ENCODE data around the gene DNAI1. TPM values are rescaled to one million over a fixed set of nuclear protein-coding genes. Genes with fewer than 3 reads are reported as not detected.
A peak's percentile ranks its signal among the peaks of the same experiment; 100 is the strongest.
"Not testable (repeated sequence)": the region's sequence is repeated elsewhere in the genome, so short reads cannot be mapped to it uniquely, and the experiment has no call there.

The DNAI1 gene
- total RNA-seq, 2 donors from 2014 or later, result not detected

DNA sequence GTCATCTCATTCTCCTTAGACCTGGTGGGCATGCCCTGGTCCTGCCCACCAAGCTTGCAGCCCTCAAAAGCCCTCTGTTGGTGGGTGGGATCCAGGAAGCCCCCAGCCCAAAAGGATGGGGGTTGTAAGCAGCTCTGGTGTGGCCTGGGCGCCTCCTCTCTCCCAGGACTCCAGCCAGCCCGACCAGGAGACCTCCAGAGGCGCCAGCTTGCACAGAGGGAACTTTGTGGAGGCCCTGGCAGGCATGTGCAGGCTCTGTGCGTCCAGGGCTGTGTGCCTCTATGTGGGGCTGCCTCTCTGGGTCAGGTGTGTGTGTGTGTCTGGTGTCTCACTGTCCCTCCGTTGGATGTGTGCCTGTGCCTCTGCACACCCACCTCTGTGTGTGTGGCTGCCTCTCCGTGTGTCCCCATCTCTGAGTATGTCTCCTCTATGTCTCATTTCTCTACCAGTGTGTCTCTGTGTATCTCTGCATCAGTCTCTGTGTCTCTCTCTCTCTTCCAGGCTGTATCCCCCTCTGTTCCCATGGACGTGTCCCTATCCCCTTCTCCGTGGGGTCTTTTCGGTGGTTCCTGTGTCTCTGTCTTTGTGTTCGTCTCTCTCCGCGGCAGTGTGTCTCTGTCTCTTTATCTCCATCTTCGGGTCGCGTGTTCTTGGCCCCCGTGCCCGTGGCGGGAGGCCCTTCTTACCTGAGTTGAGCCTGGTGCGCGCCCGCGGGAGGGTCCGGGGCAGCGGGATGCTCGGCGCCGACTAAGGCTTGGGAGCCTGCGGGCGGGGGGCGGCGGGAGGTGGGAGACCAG is 63.7 kb downstream of the DNAI1 start:
- Histone ChIP-seq H3K9ac (ENCODE audit: low read depth in 2 of 2, low read length in 2 of 2) (peak overlapping the region; percentile 48 to 70), H3K36me3 (no peaks in the 10 kb centered on the region), H3K9me3 (no peaks in the 10 kb centered on the region), H3K4me3 (peak overlapping the region; percentile 25), H3K27me3 (no peaks in the 10 kb centered on the region), H3K4me1 (peaks cover 3% of the 10 kb centered on the region), H3K27ac (no peak overlapping the region)
- TF ChIP-seq, protein P1, sequence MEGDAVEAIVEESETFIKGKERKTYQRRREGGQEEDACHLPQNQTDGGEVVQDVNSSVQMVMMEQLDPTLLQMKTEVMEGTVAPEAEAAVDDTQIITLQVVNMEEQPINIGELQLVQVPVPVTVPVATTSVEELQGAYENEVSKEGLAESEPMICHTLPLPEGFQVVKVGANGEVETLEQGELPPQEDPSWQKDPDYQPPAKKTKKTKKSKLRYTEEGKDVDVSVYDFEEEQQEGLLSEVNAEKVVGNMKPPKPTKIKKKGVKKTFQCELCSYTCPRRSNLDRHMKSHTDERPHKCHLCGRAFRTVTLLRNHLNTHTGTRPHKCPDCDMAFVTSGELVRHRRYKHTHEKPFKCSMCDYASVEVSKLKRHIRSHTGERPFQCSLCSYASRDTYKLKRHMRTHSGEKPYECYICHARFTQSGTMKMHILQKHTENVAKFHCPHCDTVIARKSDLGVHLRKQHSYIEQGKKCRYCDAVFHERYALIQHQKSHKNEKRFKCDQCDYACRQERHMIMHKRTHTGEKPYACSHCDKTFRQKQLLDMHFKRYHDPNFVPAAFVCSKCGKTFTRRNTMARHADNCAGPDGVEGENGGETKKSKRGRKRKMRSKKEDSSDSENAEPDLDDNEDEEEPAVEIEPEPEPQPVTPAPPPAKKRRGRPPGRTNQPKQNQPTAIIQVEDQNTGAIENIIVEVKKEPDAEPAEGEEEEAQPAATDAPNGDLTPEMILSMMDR (IDR thresholded peaks at IDR 0.05), result no peak
- intact Hi-C loops (cut with DNase I), result no loop called here
- no peak for DNase-seq

GRCh38 chr9:34522971-34523797 is 64.6 kb downstream of the DNAI1 start, which contains the start of gene ENHO:
ENHO (minus strand) TSS chr9:34522990; CDS start chr9:34521695, 1,295 bp downstream.
- peak within 1 kb of the TSS; percentile 56 to 70 for H3K9ac ChIP-seq (ENCODE audit: low read depth in 2 of 2, low read length in 2 of 2)
- H3K4me3 ChIP-seq, result peak within 1 kb of the TSS; percentile 25
- H3K36me3 ChIP-seq, result no peaks in the 10 kb centered on the region
- intact Hi-C loops (cut with DNase I), result no loop called here
- TF ChIP-seq, protein P1 (IDR thresholded peaks at IDR 0.05), result no peak
- no peak within 1 kb of the TSS for H3K27ac ChIP-seq
- H3K4me1 ChIP-seq, result peaks cover 3% of the 10 kb centered on the region
- peak; percentile 87 for DNase-seq
- no peaks in the 10 kb centered on the region for H3K9me3 ChIP-seq
- no peaks in the 10 kb centered on the region for H3K27me3 ChIP-seq

- Histone ChIP-seq H3K36me3 (no peaks in the 10 kb centered on the region), H3K27me3 (no peaks in the 10 kb centered on the region), H3K4me1 (peaks cover 3% of the 10 kb centered on the region), H3K4me3 (no peak overlapping the region), H3K27ac (no peak overlapping the region), H3K9ac (ENCODE audit: low read depth in 2 of 2, low read length in 2 of 2) (no peak overlapping the region), H3K9me3 (no peaks in the 10 kb centered on the region)
- DNase-seq, result no peak
- TF ChIP-seq, protein P1 (IDR thresholded peaks at IDR 0.05), result no peak
- intact Hi-C loops (cut with DNase I), result no loop called here
These were observed 65.7 kb downstream of the DNAI1 start for GRCh38 chr9:34524349-34524748.

GRCh38 chr9:34526026-34526425 is 67.4 kb downstream of the DNAI1 start:
- TF ChIP-seq, protein P1 (IDR thresholded peaks at IDR 0.05), result no peak
- intact Hi-C loops (cut with DNase I), result no loop called here
- H3K4me1 ChIP-seq, result peaks cover 3% of the 10 kb centered on the region

DNA sequence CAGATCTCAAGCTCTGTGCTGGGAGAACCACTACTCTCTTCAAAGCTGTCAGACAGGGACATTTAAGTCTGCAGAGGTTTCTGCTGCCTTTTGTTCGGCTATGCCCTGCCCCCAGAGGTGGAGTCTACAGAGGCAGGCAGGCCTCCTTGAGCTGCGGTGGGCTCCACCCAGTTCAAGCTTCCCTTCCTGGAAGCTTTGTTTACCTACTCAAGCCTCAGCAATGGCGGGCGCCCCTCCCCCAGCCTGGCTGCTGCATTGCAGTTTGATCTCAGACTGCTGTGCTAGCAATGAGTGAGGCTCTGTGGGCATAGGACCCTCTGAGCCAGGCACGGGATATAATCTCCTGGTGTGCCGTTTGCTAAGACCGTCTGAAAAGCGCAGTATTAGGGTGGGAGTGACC is 73.4 kb downstream of the DNAI1 start:
- H3K9me3 ChIP-seq; H3K27me3 ChIP-seq; H3K36me3 ChIP-seq; H3K9ac ChIP-seq (ENCODE audit: low read depth in 2 of 2, low read length in 2 of 2); DNase-seq; H3K27ac ChIP-seq; H3K4me3 ChIP-seq; intact Hi-C loops (cut with DNase I); H3K4me1 ChIP-seq: not testable (repeated sequence)

More at GRCh38 chr9:34526026-34526425, 67.4 kb downstream of the DNAI1 start:
- no peaks in the 10 kb centered on the region for H3K27me3 ChIP-seq
- H3K36me3 ChIP-seq, result no peaks in the 10 kb centered on the region
- H3K27ac ChIP-seq, result no peak overlapping the region
- H3K4me3 ChIP-seq, result no peak overlapping the region
- no peak for DNase-seq
- H3K9ac ChIP-seq (ENCODE audit: low read depth in 2 of 2, low read length in 2 of 2), result no peak overlapping the region
- H3K9me3 ChIP-seq, result no peaks in the 10 kb centered on the region
